HL-60 (cell line): ENCODE data around the gene LPAR5.
A peak's percentile ranks its signal among the peaks of the same experiment; 100 is the strongest.

ENCODE experiments used
- POLR2AphosphoS5 ChIP-seq: IDR thresholded peaks from 2 replicates; pipeline ENCODE4 v1.6.1; 2012; ENCODE audit warnings: low read depth
- TF ChIP-seq, protein P1 (sequence below): IDR thresholded peaks from one replicate; pipeline ENCODE4 v1.5.1; 2011; ENCODE audit warnings: low read length, control low read depth, inconsistent platforms; ENCODE audit not compliant: insufficient read depth
- TF ChIP-seq, protein P2 (sequence below): IDR thresholded peaks from 2 replicates; pipeline ENCODE4 v1.6.1; 2012; ENCODE audit warnings: low read depth; ENCODE audit not compliant: insufficient replicate concordance

DNA sequence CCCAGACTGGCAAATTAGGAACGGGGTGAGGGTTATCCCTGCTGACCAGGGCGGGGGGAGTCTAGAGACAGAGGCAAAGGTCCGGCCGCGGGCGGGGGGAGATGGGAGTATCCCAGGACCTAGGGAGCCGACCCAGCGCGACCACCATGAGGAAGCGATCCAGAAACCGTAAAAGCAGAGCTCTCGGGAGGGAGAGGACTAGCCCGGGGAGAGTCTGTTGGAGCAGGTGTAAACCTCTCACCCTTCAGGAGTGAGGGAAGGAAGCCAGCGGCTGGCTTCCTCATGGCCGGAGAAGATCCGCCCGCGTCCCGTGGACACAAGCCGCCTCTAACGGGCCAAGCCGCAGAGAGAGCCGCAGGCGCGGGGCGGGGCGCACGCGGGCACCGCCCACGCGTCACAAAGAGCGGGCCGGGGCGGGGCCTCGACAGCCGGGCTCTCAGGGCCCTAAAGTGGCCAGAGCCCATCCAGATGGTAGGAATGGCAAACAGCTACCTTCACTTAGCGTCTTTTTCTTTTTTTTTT lies 11.4 kb upstream of the LPAR5 start, which contains the start of gene ACRBP:
- TF ChIP-seq, protein P1, sequence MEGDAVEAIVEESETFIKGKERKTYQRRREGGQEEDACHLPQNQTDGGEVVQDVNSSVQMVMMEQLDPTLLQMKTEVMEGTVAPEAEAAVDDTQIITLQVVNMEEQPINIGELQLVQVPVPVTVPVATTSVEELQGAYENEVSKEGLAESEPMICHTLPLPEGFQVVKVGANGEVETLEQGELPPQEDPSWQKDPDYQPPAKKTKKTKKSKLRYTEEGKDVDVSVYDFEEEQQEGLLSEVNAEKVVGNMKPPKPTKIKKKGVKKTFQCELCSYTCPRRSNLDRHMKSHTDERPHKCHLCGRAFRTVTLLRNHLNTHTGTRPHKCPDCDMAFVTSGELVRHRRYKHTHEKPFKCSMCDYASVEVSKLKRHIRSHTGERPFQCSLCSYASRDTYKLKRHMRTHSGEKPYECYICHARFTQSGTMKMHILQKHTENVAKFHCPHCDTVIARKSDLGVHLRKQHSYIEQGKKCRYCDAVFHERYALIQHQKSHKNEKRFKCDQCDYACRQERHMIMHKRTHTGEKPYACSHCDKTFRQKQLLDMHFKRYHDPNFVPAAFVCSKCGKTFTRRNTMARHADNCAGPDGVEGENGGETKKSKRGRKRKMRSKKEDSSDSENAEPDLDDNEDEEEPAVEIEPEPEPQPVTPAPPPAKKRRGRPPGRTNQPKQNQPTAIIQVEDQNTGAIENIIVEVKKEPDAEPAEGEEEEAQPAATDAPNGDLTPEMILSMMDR: no peak
- peak; percentile 81 for TF ChIP-seq POLR2AphosphoS5
- TF ChIP-seq, protein P2, sequence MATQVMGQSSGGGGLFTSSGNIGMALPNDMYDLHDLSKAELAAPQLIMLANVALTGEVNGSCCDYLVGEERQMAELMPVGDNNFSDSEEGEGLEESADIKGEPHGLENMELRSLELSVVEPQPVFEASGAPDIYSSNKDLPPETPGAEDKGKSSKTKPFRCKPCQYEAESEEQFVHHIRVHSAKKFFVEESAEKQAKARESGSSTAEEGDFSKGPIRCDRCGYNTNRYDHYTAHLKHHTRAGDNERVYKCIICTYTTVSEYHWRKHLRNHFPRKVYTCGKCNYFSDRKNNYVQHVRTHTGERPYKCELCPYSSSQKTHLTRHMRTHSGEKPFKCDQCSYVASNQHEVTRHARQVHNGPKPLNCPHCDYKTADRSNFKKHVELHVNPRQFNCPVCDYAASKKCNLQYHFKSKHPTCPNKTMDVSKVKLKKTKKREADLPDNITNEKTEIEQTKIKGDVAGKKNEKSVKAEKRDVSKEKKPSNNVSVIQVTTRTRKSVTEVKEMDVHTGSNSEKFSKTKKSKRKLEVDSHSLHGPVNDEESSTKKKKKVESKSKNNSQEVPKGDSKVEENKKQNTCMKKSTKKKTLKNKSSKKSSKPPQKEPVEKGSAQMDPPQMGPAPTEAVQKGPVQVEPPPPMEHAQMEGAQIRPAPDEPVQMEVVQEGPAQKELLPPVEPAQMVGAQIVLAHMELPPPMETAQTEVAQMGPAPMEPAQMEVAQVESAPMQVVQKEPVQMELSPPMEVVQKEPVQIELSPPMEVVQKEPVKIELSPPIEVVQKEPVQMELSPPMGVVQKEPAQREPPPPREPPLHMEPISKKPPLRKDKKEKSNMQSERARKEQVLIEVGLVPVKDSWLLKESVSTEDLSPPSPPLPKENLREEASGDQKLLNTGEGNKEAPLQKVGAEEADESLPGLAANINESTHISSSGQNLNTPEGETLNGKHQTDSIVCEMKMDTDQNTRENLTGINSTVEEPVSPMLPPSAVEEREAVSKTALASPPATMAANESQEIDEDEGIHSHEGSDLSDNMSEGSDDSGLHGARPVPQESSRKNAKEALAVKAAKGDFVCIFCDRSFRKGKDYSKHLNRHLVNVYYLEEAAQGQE: peak; percentile 43
